Gastroesophageal sphincter (tissue), 3 donors: ENCODE data around the gene C16orf92.

ENCODE experiments used
- EP300 ChIP-seq: sonication (generic); formaldehyde crosslinking; IDR thresholded peaks from one replicate; pipeline ENCODE4 v1.6.1; 2017; ENCODE audit warnings: antibody characterized with exemption, mild to moderate bottlenecking
- POLR2A ChIP-seq, 2 donors: fragments of 450-650 bp; IDR thresholded peaks; one replicate each; pipeline ENCODE4 v1.6.1; 2017; ENCODE audit warnings: antibody characterized with exemption in 2 of 2, mild to moderate bottlenecking in 2 of 2, moderate library complexity in 1 of 2
- POLR2AphosphoS5 ChIP-seq: sonication (generic); formaldehyde crosslinking; IDR thresholded peaks from one replicate; pipeline ENCODE4 v1.6.1; 2017; ENCODE audit warnings: antibody characterized with exemption
- TF ChIP-seq, protein P1 (sequence below), 4 experiments: fragments of 200-600 bp in 2 of 4; fragments of 450-650 bp in 2 of 4; sonication (generic) in 1 of 4; IDR thresholded peaks; one replicate each; pipeline ENCODE4 v1.5.1; 2017 to 2019; ENCODE audit warnings: antibody characterized with exemption in 4 of 4, mild to moderate bottlenecking in 2 of 4, moderate library complexity in 2 of 4

DNA sequence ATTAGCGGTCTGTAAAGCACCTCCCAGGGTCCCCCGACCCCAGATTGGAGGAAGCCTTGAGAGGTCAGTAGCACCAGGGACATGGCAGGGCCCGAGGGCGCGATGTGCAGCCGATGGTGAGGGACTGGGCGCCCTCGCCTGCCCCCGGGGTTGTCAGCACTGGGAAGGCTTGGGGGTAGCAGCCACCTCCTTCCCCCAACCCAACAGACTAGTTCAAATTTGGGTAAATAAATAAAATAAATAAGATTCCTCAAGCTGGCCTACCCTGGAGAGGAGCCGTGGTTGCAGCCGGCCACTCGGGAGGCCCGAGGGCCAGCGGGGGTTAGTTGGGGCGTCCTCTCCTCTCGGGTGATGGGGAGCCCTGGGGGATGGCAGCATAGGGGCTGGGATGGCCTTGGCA, 1.5 kb downstream of the C16orf92 start:
- TF ChIP-seq, protein P1, sequence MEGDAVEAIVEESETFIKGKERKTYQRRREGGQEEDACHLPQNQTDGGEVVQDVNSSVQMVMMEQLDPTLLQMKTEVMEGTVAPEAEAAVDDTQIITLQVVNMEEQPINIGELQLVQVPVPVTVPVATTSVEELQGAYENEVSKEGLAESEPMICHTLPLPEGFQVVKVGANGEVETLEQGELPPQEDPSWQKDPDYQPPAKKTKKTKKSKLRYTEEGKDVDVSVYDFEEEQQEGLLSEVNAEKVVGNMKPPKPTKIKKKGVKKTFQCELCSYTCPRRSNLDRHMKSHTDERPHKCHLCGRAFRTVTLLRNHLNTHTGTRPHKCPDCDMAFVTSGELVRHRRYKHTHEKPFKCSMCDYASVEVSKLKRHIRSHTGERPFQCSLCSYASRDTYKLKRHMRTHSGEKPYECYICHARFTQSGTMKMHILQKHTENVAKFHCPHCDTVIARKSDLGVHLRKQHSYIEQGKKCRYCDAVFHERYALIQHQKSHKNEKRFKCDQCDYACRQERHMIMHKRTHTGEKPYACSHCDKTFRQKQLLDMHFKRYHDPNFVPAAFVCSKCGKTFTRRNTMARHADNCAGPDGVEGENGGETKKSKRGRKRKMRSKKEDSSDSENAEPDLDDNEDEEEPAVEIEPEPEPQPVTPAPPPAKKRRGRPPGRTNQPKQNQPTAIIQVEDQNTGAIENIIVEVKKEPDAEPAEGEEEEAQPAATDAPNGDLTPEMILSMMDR (IDR thresholded peaks at IDR 0.05), result no peak
- no peak for TF ChIP-seq POLR2A (IDR thresholded peaks at IDR 0.05)
- TF ChIP-seq EP300, result no peak
- TF ChIP-seq POLR2AphosphoS5, result no peak
